Measurements from ENCODE around the gene BIRC7.

DNA sequence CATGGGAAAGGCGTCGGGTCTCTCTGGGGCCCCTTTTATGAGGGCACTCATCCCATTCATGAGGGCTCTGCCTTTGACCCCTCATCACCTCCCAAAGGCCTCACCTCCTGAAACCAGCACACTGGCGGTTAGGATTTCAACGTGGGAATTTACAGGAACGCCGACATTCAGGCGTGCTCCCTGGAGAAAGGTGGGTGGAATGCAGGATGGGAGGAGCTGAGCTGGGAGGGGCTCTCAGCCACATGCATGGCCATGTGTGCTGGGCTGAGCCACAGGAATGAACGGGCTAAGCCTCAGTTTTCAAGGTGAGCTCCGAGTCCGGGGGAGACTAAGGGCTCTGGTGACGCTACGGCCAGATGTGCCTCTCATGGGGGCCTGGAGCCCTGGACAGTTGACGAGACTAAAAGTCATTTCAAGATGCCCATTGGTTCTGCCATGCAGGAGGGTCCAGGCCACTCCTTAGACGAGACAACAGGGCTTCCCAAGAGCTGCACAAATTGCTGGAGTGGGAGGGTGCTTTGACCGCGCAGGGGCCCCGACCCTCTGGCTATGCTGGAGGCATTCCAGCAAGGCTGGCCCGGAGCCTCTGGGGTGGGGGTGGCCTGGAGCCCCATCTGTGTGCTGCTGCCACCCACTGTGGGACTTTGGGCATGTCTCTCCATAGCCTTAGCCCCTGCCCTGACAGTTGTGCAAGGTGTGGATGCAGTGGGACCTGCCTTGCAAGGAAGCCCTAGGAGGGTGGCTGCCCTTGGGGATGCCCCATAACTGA, 33.1 kb downstream of the BIRC7 start:
- TF ChIP-seq, protein P1, sequence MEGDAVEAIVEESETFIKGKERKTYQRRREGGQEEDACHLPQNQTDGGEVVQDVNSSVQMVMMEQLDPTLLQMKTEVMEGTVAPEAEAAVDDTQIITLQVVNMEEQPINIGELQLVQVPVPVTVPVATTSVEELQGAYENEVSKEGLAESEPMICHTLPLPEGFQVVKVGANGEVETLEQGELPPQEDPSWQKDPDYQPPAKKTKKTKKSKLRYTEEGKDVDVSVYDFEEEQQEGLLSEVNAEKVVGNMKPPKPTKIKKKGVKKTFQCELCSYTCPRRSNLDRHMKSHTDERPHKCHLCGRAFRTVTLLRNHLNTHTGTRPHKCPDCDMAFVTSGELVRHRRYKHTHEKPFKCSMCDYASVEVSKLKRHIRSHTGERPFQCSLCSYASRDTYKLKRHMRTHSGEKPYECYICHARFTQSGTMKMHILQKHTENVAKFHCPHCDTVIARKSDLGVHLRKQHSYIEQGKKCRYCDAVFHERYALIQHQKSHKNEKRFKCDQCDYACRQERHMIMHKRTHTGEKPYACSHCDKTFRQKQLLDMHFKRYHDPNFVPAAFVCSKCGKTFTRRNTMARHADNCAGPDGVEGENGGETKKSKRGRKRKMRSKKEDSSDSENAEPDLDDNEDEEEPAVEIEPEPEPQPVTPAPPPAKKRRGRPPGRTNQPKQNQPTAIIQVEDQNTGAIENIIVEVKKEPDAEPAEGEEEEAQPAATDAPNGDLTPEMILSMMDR (optimal IDR thresholded peaks at IDR 0.05 in 1 of 3, IDR thresholded peaks at IDR 0.05 in 1 of 3, conservative IDR thresholded peaks at IDR 0.05 in 1 of 3; ENCODE audit: extremely low read depth in 1 of 3, insufficient read depth in 2 of 3, low read length in 3 of 3) = no peak
- no peak for TF ChIP-seq EZH2 (IDR thresholded peaks at IDR 0.05; ENCODE audit: low read length)
